ENCODE results near the gene ICAM1.

DNA sequence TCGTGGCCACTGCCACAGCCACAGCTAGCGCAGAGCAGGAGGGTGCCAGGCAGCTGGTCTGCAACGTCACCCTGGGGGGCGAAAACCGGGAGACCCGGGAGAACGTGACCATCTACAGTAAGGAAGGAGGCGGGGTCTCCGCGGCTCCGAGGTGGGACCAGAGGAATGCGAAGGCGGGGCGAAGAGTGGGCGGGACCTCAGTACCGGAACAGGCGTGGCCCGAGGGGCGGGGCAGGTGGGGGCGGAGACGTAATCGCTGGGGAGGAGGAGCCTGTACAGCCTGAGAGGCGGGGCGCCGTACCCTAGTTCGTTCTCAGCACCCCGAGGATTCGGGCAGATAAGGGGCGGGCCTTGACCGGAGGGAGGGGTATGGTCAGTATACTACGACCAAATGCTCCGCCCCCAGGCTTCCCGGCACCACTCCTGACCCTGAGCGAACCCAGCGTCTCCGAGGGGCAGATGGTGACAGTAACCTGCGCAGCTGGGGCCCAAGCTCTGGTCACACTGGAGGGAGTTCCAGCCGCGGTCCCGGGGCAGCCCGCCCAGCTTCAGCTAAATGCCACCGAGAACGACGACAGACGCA, 21.4 kb downstream of the ICAM1 start:
- no peak for TF ChIP-seq POLR2A (IDR thresholded peaks at IDR 0.05)
- TF ChIP-seq CTCF (IDR thresholded peaks at IDR 0.05): no peak

Data from right lobe of liver (tissue), 4 donors.